NCI-H82 treated with DMSO at 0.1 percent for 48 hours (cell line): ENCODE data around the gene FAM78B.

ENCODE experiments used
- DNase-seq: peaks from one replicate; lab custom pipeline; 2025; ENCODE audit not compliant: unreplicated experiment; lab: John Stamatoyannopoulos, UW

Gene FAM78B

GRCh38 chr1:166073489-166073888 is 93.3 kb downstream of the FAM78B start:
- DNase-seq, result no peak

GRCh38 chr1:166069390-166069789 is 97.4 kb downstream of the FAM78B start:
- no peak for DNase-seq

- peak; percentile 47 for DNase-seq
These were observed 100.7 kb downstream of the FAM78B start for GRCh38 chr1:166066107-166066506.

- DNase-seq, result no peak
These were observed 101.8 kb downstream of the FAM78B start for GRCh38 chr1:166064951-166065350.

- no peak for DNase-seq
These were observed 102.4 kb downstream of the FAM78B start for GRCh38 chr1:166064313-166064926.

DNA sequence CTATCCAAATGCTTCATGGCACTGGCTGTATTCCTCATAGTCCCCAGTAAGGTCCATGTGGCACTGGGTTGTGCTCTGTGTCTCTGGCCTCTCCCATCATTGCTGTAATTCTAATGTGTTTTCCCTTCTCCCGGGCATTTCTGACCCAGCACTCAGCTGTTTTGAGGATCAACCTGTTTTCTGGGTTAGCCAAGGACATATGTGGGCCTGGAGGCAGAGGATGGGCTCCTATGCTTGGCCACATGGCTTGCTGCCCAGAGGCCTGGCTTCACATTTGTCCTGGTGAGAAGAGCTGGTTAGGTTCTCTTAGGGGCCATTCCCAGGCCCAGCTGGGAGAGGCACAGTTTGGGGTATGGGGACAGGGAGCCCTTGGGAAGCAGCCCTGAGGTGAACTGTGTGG is 103.1 kb downstream of the FAM78B start:
- DNase-seq, result no peak

DNA sequence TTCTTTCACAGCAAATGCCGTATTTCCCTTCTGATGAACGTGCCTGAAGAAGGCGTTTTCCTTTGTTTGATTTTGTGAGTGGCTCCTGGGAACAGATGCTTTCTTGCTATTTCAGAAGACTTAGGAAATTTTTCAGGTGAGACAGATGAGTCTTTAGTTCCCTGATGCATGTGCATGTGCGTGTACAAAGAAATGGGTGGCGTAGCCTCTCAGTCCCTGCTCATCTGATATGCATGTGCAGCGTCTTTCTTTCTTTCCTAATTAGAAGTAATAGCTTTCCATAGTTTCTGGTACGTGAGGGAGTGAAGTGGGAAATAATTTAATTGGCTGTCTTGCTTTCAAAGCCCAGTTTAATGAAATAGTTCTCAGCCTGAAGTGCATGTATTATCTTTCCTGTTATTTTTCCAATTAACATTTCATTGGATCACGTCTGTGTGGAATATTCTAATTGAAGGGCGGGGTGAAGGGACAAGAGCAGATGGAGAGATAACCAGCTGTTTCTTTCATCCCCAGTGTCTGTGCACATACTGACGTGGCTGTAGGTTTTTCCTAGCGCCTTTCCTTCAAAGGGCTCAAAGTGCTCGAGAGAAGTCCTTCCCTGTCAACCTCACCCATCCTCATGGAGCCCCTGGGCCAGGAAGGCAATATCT is 104.3 kb downstream of the FAM78B start:
- peak; percentile 28 for DNase-seq

DNA sequence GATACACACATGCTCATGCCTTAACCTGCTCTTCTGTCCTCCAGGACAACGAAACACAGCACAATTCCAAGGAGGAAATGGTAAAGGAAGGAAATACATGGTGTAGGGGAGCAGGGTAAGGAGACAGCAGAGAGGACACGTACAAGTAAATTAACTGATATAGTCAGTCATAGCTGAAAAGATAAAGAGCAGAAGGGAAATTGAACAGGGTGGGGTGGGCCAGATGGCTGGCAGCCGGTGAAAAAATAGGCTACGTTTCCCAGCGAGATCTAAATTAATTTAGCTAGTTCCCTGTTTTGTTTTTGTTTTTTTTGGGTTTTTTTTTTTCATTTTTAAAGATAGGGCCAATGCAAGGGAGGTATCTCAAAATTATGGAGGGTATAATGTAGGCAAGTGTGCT is 109.2 kb downstream of the FAM78B start:
- no peak for DNase-seq

GRCh38 chr1:166053395-166053794 is 113.4 kb downstream of the FAM78B start:
- no peak for DNase-seq

- no peak for DNase-seq
These were observed 126.4 kb downstream of the FAM78B start for GRCh38 chr1:166040202-166040997.

DNA sequence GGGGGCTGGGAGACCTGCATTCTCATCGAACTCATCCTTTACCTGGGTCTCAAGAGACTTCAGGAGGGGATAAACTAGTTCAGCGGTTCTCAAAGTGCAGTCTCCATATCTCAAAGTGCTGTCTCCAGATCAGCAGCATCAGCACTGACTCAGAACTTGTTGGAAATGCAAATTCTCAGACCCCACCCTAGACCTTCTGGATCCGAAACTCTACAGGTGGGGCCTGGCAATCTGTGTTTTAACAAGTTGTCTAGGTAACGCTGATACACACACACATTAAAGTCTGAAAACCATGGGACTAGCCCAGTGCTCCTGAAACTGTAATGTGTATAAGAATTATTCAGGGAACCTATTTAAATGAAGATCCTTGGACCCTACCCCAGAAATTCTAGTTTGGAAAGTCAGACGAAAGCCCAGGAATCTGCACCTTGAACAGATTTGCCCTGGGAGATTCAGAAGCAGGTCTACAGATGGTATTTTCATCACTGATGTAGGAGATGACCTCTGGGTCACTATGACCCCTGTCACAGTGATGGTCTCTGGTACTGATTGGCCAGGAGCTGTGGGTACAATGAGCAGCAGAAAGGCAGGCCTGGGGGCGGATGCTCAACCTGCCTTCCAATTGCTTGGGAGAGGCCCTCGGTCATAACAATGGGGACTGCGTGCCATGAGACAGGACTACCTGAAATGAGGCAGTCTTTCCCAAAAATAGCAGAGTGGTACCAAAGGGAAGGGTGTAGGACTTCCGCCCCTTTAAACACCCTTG is 127.2 kb downstream of the FAM78B start:
- no peak for DNase-seq

- DNase-seq, result no peak
These were observed 130.7 kb downstream of the FAM78B start for GRCh38 chr1:166036092-166036491.

- DNase-seq, result no peak
These were observed 134.0 kb downstream of the FAM78B start for GRCh38 chr1:166032572-166033371.

DNA sequence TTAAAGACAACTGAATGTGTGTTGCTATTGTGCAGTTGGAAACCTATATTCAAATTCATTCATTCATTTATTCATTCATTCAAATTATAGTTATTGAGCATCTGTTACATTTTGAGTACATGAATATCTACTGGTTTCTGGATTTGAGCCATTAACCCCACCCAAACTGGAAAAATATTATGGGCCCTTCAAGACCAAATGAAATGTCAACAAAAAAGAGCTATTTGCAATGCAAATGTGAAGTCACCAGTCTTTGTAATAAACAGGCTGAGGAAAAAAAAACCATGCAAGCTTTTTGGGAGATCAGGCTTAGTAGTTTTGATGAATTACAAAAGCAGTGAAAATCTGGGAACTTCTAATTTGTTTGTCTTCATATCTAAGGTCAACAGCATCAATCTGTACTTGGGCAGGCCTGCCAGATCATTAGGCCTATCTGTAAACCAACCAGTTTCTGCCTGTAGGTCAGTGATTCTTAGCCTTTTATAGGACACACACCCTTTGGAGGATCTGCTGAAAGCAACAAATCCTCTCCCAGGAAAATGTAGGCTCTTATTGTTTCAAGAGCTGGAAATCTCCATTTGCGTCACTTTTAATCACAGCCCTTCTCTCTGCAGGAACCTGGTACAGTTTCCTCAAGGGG is 134.7 kb downstream of the FAM78B start:
- no peak for DNase-seq

GRCh38 chr1:166029196-166029945 is 137.4 kb downstream of the FAM78B start:
- DNase-seq, result no peak

- DNase-seq, result no peak
These were observed 140.2 kb downstream of the FAM78B start for GRCh38 chr1:166026555-166026954.

DNA sequence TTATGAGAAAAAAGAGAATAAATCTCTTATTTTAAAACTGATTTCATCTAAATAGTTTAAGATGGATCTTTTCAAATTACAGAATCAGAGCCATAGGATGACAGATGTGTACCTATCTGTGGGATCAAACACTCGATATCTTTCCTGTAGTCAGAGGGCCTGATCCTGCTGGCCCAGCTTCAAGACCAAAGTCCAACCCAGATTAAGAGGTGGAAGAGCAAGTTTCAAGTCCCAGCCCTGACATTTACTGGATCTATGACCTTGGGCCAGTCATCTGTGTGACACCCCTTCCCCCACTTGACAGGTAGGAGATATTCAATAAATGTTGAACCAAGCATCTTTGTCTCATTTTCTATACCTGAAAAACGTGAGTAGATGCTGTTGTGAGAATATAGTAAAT is 140.7 kb downstream of the FAM78B start:
- no peak for DNase-seq

DNA sequence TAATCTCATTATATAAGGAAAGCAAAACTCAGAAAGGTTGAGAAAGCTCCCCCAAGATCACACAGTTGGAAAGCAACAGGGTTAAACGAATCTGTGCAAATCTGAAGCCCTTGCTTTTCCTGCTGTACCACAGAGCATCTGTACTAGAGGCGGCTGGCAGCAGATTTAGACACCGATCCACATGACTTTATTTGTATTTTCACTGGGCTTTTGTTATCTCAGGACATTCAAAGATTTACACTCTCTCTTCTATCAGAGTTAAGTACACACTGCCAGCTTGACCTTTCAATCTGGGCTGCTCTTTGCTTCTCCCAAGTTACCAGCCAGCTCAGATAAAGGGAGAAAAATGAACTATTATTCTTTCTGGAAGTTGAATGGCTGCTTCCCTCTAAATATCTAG is 146.6 kb downstream of the FAM78B start:
- DNase-seq, result no peak
